LNCaP clone FGC (cell line): Measurements from ENCODE around the gene GRM8.
"Not testable (repeated sequence)": the region's sequence is repeated elsewhere in the genome, so short reads cannot be mapped to it uniquely, and the experiment has no call there.

ENCODE experiments used
- DNase-seq: peaks from one replicate; pipeline ENCODE4 v3.0.0-alpha.2; 2011; ENCODE audit warnings: low read depth
- H3K4me3 ChIP-seq: 2 replicates; pipeline ENCODE4 v1.5.1; 2011; ENCODE audit warnings: mild to moderate bottlenecking, low read depth, low read length, control low read depth
- TF ChIP-seq, protein P1 (sequence below): IDR thresholded peaks from 2 replicates; pipeline ENCODE4 v1.5.1; 2012; ENCODE audit warnings: mild to moderate bottlenecking; ENCODE audit not compliant: control insufficient read depth, insufficient read depth; ENCODE audit errors: extremely low read depth

GRM8 gene

DNA sequence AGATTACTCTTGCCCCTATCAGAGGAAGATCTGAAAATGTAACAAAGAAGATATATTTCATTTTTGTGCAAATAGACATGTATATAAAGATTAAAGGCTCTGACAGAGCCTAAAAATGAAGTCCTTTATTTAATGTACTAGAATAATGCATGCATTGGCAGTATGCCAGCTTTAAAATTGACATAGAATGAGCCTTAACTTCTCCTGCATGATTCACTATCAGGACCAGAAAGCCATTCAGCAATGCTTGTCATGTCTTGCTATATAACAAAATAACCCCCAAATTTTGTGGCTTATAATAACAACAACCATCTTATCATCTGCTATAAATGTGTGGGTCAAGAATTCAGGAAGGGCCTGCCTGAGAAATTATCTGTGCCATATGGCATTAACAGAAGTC is 411.9 kb downstream of the GRM8 start:
- no peak for DNase-seq
- TF ChIP-seq, protein P1, sequence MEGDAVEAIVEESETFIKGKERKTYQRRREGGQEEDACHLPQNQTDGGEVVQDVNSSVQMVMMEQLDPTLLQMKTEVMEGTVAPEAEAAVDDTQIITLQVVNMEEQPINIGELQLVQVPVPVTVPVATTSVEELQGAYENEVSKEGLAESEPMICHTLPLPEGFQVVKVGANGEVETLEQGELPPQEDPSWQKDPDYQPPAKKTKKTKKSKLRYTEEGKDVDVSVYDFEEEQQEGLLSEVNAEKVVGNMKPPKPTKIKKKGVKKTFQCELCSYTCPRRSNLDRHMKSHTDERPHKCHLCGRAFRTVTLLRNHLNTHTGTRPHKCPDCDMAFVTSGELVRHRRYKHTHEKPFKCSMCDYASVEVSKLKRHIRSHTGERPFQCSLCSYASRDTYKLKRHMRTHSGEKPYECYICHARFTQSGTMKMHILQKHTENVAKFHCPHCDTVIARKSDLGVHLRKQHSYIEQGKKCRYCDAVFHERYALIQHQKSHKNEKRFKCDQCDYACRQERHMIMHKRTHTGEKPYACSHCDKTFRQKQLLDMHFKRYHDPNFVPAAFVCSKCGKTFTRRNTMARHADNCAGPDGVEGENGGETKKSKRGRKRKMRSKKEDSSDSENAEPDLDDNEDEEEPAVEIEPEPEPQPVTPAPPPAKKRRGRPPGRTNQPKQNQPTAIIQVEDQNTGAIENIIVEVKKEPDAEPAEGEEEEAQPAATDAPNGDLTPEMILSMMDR, result no peak
- H3K4me3 ChIP-seq, result no peak overlapping the region

DNA sequence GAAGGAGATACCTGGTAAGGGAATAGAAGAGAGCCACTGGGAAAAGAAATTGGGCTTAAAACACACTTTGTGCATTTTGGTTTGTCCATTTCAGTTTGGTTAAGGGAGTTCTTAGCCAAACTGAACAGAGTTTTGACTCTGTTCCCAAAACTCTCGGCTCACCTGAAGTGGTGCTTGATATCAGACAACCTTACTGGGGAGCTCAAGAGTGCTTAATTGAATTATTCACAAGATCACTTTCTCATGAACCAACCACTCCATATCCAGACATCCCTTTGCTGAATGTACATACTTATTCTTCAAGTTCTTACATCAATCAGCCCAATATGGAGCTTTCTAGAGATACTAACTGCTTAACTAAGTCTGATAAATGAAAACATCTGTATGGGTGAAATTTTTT is 413.1 kb downstream of the GRM8 start:
- peak; percentile 26 for DNase-seq
- TF ChIP-seq, protein P1, result no peak
- H3K4me3 ChIP-seq, result no peak overlapping the region

GRCh38 chr7:126838194-126838593 is 414.5 kb downstream of the GRM8 start:
- H3K4me3 ChIP-seq, result no peak overlapping the region
- TF ChIP-seq, protein P1, result no peak
- DNase-seq, result no peak

GRCh38 chr7:126831241-126831640 is 421.5 kb downstream of the GRM8 start:
- not testable (repeated sequence) for H3K4me3 ChIP-seq

GRCh38 chr7:126820925-126821324 is 431.8 kb downstream of the GRM8 start:
- TF ChIP-seq, protein P1, result no peak
- DNase-seq, result no peak
- no peak overlapping the region for H3K4me3 ChIP-seq

More at GRCh38 chr7:126831241-126831640, 421.5 kb downstream of the GRM8 start:
- DNase-seq, result not testable (repeated sequence)

DNA sequence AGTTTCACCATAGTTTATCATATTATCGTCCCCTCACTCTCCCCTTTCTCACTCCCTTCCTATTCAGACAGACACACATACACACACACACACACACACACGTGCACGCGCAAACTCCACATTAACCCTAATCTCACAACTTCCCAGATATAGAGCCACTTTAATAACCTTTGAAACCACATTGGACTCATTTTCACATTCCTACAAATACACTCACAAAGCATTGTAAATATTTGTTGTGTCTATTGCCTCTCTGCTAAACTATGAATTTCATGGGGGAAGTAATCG is 433.6 kb downstream of the GRM8 start:
- TF ChIP-seq, protein P1, result no peak
- H3K4me3 ChIP-seq, result no peak overlapping the region
- no peak for DNase-seq

GRCh38 chr7:126818393-126819196 is 434.1 kb downstream of the GRM8 start:
- no peak for DNase-seq
- H3K4me3 ChIP-seq, result no peak overlapping the region
- TF ChIP-seq, protein P1, result no peak

DNA sequence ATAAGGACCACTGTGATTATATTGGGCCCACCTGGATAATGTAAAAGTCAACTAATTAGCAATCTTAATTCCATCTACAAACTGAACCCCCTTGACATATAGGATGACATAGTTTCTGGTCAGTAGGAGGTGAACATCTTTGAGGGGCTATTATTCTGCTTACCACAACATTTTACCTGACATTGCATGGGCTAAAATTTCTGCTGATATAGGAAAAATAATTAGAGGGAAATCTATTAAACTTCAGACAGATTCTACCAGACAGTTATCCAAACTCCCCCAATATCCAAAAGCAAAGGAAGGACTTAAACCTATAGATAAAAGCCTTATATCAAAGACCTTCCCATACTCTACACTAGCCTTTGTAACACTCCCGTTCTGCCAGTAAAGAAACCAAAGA is 443.6 kb downstream of the GRM8 start:
- TF ChIP-seq, protein P1, result no peak
- DNase-seq, result no peak
- no peak overlapping the region for H3K4me3 ChIP-seq
